ENCODE results near the gene PTPRG.

- TF ChIP-seq POLR2AphosphoS5 (IDR thresholded peaks at IDR 0.05; ENCODE audit: low read depth, low read length): no peak
- no peak for TF ChIP-seq CTCF (IDR thresholded peaks at IDR 0.05)
- TF ChIP-seq TCF7L2 (IDR thresholded peaks at IDR 0.05; ENCODE audit: low read depth, low read length): no peak
- no peak for TF ChIP-seq REST (IDR thresholded peaks at IDR 0.05; ENCODE audit: insufficient read depth in 1 of 2, low read depth in 2 of 2, low read length in 1 of 2)
Measured at GRCh38 chr3:61822588-61822987, 261.2 kb downstream of the PTPRG start.

Data from Panc1 (cell line).